ENCODE results near the gene RAD23A.

DNA sequence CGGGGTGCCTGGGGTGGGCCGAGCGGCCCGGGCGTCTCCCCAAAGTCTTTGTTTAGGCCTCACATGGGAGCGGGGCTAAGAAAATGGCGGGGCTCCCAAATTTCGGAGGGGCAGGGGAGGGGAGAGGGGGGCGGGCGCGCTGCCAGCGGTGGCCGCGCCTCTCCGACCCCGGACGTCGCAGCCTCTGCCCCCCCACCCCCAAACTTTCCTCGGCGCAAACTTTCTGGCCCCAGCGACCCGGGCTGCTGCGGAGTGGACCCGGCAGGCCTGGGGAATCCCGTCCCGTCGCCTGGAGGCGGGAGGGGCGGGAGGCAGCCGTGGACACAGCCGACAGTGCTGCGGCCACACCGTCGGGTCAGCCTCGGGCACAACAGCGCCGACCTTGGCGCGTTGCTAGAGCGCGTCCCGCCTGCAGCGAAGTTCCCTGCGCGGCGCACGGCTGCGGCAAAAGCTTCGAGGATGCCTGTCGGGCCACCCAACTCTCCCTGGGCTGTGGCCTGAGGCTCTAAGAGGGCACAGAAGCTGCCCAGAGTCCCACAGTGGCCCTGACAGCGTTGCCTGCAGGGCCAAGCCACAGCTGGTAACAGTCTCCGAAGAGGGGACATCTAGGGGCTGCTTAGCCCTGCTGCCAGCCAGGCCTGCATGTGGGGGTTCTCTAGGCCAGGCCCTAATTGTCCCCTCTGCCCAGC lies 50.9 kb downstream of the RAD23A start:
- no peak for TF ChIP-seq PAX8 (IDR thresholded peaks at IDR 0.05)
- no peak for TF ChIP-seq GATAD2B (conservative IDR thresholded peaks at IDR 0.05; ENCODE audit: low read depth)
- no peak for TF ChIP-seq RAD21 (IDR thresholded peaks at IDR 0.05; ENCODE audit: insufficient read depth, low read depth, low read length)
- TF ChIP-seq, protein P1, sequence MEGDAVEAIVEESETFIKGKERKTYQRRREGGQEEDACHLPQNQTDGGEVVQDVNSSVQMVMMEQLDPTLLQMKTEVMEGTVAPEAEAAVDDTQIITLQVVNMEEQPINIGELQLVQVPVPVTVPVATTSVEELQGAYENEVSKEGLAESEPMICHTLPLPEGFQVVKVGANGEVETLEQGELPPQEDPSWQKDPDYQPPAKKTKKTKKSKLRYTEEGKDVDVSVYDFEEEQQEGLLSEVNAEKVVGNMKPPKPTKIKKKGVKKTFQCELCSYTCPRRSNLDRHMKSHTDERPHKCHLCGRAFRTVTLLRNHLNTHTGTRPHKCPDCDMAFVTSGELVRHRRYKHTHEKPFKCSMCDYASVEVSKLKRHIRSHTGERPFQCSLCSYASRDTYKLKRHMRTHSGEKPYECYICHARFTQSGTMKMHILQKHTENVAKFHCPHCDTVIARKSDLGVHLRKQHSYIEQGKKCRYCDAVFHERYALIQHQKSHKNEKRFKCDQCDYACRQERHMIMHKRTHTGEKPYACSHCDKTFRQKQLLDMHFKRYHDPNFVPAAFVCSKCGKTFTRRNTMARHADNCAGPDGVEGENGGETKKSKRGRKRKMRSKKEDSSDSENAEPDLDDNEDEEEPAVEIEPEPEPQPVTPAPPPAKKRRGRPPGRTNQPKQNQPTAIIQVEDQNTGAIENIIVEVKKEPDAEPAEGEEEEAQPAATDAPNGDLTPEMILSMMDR (IDR thresholded peaks at IDR 0.05 in 2 of 3, conservative IDR thresholded peaks at IDR 0.05 in 1 of 3; ENCODE audit: control insufficient read depth in 2 of 3, extremely low read depth in 1 of 3, insufficient read depth in 1 of 3, low read depth in 3 of 3, low read length in 3 of 3) = no peak
- no peak for TF ChIP-seq TAF1 (IDR thresholded peaks at IDR 0.05; ENCODE audit: borderline replicate concordance, low read depth, low read length)
- TF ChIP-seq, protein P2, sequence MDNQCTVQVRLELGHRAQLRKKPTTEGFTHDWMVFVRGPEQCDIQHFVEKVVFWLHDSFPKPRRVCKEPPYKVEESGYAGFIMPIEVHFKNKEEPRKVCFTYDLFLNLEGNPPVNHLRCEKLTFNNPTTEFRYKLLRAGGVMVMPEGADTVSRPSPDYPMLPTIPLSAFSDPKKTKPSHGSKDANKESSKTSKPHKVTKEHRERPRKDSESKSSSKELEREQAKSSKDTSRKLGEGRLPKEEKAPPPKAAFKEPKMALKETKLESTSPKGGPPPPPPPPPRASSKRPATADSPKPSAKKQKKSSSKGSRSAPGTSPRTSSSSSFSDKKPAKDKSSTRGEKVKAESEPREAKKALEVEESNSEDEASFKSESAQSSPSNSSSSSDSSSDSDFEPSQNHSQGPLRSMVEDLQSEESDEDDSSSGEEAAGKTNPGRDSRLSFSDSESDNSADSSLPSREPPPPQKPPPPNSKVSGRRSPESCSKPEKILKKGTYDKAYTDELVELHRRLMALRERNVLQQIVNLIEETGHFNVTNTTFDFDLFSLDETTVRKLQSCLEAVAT (IDR thresholded peaks at IDR 0.05) = no peak
- TF ChIP-seq ZNF274 (IDR thresholded peaks at IDR 0.05; ENCODE audit: insufficient read depth, insufficient read length) = no peak

All from GM12878 (cell line).